NCI-H128 (cell line): Measurements from ENCODE around the gene SRSF7.
"Not testable (repeated sequence)": the region's sequence is repeated elsewhere in the genome, so short reads cannot be mapped to it uniquely, and the experiment has no call there.

Experiments
- DNase-seq: peaks from one replicate; lab custom pipeline; 2025; ENCODE audit not compliant: unreplicated experiment; lab: John Stamatoyannopoulos, UW

The SRSF7 gene

GRCh38 chr2:38733300-38733971 is 17.7 kb downstream of the SRSF7 start:
- DNase-seq: no peak

GRCh38 chr2:38731684-38732221 is 19.4 kb downstream of the SRSF7 start:
- DNase-seq: no peak

DNA sequence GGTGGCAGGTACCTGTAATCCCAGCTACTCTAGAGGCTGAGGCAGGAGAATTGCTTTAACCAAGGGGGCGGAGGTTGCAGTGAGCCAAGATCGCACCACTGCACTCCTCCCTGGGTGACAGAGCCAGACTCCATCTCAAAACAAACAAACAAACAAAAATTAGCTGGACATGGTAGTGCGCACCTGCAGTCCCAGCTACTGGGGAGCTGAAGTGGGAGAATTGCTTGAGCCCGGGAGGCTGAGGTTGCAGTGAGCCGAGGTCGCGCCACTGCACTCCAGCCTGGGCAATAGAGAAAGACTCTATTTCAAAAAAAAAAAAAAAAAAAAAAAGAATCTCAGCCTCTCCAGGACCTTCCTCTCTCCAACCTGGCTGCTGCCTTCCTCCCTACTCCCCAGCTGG is 20.1 kb downstream of the SRSF7 start:
- no peak for DNase-seq

DNA sequence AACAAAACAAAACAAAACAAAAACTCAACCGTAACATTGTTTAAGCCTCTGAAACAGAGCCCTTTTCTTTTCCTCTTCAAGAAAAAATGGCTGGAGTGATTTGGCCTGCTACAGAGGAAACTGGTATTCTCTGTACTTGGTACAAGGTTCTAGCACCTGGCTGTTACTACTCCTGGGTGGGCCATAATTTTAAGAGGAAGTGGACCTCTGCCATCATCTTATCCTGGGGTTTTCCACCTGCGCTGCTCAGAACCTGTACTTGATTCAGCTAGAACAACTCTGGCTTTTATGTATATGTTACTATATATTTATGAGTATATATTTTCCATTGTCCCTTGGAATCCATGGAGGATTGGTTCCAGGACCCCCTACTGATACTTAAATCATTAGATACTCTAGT is 22.5 kb downstream of the SRSF7 start:
- no peak for DNase-seq

GRCh38 chr2:38727661-38728060 is 23.5 kb downstream of the SRSF7 start:
- no peak for DNase-seq

DNA sequence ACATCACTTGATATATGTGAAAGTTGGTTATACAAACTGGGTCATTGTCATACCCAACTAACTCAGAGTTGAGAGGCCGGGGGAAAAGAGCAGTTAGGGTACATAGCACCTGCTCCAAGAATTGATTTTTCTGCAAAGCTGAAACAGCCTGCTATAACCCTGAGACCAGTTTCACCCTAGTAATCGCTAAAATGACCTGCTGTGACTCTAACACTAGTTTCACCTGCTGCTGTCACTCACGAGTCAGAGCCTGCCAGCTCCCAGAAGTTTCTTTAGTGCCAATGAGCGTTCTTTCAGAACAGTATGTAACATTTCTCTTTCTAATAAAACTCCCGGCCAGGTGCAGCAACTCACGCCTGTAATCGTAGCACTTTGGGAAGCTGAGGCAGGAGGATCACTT is 28.0 kb downstream of the SRSF7 start:
- DNase-seq: no peak

DNA sequence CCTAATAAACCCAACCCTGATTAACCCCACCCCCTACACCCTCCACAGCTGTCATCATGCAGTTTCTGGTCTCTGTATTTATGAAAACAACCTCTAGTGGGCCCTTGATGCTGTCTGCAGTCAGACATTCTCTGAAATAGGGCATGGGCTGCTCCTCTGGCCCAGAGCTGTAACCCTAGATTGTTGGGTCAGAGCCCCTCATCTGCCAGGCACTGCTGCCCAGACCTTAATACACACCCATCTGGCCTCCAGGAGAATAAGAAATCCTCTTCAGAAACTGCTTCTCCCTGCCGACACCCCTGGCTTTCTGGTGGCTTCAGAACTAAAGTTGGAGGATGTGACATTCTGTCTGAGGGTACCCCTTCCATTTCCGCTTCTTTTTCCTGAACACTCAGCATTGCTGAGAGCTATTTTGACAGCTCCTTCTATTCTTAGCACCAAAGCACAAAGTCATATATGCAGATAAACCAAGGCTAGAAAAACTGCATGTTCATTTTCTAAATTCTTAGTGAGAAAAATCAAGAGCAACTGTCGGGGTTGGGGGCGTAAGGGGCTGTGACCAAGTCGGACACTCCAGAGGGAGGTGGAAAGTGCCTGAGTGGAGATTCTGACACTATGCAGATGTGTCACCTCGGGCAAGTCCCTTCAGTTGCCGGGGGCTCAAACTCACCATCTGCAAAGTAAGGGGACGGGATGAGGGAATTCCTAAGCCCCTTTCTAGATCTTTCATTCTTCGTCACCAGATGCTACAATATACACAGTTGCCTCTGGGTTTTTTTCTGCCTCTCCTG is 28.7 kb downstream of the SRSF7 start:
- no peak for DNase-seq

DNA sequence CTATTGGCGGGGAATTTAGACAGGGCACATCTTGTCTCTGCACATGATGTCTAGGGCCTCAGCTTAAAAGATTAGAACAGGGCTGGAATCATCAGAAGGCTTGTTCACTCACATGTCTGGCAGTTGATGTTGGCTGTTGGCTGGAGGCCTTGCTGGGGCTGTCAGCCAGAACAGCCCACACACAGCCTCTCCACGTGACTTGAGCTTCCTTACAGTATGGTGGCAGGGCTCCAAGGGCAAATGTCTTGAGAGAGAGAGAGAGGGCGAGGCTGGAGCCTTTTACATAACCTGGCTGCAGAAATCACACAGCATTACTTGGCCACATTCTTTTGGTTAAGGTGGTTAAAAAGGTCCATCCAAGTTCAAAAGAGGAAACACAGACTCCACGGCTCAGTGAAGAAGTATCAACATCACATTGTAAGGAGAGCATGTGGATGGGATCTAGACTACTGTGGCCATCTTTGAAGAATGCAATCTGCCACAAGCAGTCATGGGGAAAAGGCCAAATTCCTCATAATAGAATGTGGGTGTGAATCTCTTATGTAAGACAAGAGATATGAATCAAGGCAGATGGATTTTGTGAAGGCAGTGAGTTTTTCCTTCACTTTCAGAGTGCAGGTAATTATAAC is 30.4 kb downstream of the SRSF7 start:
- DNase-seq: no peak

GRCh38 chr2:38719706-38720105 is 31.5 kb downstream of the SRSF7 start:
- no peak for DNase-seq

- DNase-seq: no peak
Measured at GRCh38 chr2:38718601-38719000, 32.6 kb downstream of the SRSF7 start.

DNA sequence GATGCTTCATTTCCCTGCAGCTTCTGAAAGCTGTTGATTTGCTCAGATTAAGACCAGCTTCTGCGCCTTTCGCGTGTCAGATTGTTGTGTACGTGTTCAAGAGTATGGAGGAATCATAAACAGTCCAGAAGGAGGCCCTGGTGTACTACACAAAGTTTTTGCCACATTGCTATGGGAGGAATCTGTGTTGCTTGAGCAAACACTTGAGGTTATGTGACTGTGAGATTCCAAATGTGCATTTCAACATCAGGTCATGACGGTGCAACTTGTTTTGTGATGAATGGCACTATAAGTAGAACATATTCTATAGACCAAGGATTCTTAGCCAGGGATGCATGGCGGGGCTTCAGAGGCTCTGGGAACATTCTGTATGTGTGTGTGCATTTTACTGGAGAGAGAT is 35.0 kb downstream of the SRSF7 start:
- no peak for DNase-seq

GRCh38 chr2:38714941-38715340 is 36.2 kb downstream of the SRSF7 start:
- DNase-seq: not testable (repeated sequence)

GRCh38 chr2:38713338-38713737 is 37.8 kb downstream of the SRSF7 start:
- no peak for DNase-seq

GRCh38 chr2:38712871-38713270 is 38.3 kb downstream of the SRSF7 start:
- DNase-seq: no peak

DNA sequence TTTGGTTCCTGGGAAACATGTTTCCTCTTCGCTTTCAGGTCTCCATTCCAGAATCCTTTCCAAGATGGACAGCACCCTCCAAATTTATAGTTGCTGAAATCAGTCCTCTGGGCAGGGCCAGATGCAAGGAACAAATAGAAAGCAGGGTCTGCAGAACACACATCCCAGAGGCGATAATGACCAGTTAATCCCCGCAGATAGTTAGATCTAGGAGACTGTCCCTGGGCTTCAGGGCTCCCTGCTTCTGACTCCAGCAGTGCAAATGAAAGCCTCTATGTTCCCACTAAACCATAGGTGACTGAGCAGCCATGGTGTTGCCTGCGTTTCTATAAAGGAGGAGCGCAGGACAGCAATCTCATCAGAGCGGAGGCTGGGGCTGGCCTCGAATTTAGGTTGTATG is 38.7 kb downstream of the SRSF7 start:
- DNase-seq: no peak

GRCh38 chr2:38711558-38711957 is 39.6 kb downstream of the SRSF7 start:
- no peak for DNase-seq

DNA sequence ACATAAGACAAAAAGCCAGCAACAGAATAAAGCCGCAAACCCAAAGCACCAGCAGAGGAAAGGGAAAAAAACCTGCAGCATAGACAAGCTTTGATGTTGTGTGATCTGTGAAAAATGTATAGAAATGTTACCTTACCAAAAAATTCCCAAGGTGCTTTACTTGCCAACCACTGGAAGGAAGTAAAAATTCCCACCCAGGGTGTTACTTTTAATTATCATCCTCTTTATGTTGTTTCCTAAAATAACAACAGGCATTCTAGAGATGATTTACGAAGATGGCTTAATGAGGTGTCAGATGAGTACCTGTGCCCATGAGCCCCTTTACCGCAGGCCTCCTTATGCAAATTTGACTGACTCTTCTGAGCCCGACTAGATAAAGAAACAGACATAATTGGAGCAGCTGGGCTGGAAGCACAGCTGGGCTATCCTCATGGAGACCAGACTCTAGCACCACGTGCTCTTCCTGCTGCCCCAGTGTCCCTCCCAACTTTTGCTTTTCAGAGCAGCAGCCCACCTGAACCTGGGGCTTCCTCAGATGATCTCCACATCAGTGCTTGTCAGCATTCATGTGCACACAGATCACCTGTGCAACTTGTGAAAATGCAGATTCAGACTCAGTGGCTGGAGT is 41.5 kb downstream of the SRSF7 start:
- no peak for DNase-seq

DNA sequence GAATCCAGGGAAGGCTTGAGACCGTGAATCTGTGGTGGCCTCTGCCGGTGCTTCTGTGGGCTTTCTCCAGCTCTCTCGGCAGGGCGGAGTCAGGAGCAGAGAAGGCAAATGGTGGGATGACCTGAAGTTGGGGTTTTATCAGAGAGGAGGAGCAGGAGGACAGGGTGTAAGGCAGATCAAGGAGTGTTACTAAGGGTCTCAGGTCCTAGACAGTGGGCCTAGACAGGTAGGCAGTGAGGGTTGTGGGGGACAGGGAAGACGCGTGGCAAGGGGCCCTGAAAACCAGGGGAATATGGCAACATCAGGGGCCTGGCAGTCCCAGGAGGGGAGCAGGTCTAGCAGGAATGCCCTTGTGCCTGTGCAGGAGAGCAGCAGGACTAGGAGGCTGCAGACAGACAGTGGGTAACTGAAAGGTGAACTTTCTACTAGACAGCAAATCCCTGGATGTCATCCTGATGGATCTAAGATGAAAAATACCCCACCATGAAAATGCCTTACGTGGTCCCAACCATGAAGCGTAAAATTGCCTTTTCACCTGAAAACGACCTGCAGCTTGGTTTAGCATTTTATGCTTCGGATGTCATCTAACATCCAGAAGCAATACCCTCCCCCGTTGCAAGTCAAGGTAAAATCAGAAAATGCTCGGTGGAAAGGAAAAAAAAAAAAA is 42.1 kb downstream of the SRSF7 start:
- no peak for DNase-seq

DNA sequence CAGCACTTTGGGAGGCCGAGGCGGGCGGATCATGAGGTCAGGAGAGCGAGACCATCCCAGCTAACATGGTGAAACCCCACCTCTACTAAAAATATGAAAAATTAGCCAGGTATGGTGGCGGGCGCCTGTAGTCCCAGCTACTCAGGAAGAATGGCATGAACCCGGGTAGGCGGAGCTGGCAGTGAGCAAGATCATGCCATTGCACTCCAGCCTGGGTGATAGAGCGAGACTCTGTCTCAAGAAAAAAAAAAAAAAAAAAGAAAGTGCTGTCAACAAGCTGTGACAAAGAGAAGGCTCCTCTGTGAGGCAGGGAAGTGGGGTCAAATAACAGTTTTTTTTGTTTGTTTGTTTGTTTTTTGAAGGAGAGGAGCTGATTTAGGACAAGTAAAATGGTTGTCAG is 42.7 kb downstream of the SRSF7 start:
- DNase-seq: not testable (repeated sequence)

DNA sequence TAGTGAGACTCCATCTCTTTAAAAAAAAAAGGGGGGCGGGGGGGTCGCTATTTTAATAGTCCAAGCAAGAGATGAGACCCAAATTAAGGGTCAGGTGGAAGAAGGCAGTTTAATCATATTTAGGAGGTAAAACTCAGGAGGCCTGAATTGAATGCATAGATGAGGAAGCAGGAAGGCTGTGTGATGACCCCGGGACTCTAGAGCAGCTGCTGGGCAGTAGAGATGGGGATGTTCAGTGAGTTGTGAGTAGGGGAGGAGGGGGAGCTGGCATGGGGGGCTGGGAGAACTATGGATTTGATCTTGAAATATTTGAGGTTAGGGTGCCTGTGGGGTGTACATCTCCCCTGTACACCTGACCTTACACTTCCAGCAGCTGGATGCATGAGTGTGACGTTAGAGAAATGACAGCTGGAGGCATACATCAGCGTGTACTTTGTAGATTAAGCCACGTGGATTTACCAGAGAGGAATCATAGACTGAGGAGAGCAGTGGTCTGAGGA is 44.3 kb downstream of the SRSF7 start:
- DNase-seq: no peak

DNA sequence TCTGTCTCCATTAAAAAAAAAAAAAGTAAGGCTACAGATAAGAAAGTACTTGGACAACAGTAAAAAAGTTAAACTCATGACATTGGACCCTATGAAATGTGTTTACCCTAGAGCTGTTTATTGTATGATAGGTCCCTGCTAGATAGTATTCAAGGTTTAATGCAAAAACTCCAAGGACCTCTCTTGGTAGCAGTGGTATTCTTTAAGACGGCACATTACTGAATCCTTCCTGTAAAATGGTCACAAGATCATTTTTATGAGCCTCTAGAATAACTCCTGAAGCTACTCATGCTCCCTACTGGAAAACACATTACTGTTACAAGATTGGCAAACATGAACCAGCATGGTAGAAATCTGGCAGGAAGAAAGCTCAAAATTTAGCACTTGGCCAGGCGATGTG is 46.5 kb downstream of the SRSF7 start:
- no peak for DNase-seq
